HepG2 (cell line): ENCODE measurements around the gene POU2F1. TPM values are rescaled to one million over a fixed set of nuclear protein-coding genes. Genes with fewer than 3 reads are reported as not detected.
A peak's percentile ranks its signal among the peaks of the same experiment; 100 is the strongest.

Experiments used
- HOXA9 ChIP-seq: sonication (generic); formaldehyde crosslinking; IDR thresholded peaks from 2 replicates; pipeline ENCODE4 v1.8.1; 2022; ENCODE audit warnings: missing genetic modification reagents, mild to moderate bottlenecking, moderate library complexity, borderline replicate concordance
- MTA1 ChIP-seq: sonication (generic); formaldehyde crosslinking; IDR thresholded peaks from 2 replicates; pipeline ENCODE4 v1.4.0; 2020; ENCODE audit warnings: missing genetic modification reagents, mild to moderate bottlenecking, borderline replicate concordance
- NCOA2 ChIP-seq: sonication (generic); formaldehyde crosslinking; IDR thresholded peaks from 2 replicates; pipeline ENCODE4 v1.8.0; 2022; ENCODE audit warnings: inconsistent platforms
- SALL1 ChIP-seq: sonication (generic); formaldehyde crosslinking; IDR thresholded peaks from 2 replicates; pipeline ENCODE4 v1.8.0; 2022; ENCODE audit warnings: mild to moderate bottlenecking, missing genetic modification reagents
- ZNF329 ChIP-seq: sonication (generic); formaldehyde crosslinking; IDR thresholded peaks from 2 replicates; pipeline ENCODE4 v1.9.0; 2021; ENCODE audit warnings: low read depth, mild to moderate bottlenecking, missing genetic modification reagents
- ZNF34 ChIP-seq: sonication (generic); formaldehyde crosslinking; IDR thresholded peaks from 2 replicates; pipeline ENCODE4 v1.4.0; 2020; ENCODE audit warnings: mild to moderate bottlenecking, missing genetic modification reagents, borderline replicate concordance
- polyA plus RNA-seq, 8 experiments: library from polyadenylated mRNA; depleted of rRNA in 3 of 8; stranded (reverse) in 7 of 8; unstranded in 1 of 8; fragments of >200 nt; fragmentation: Illumina TruSeq in 4 of 8; extraction: Trizol in 4 of 8; gene quantifications; 2 replicates each; pipeline versions ENCODE4 v1.2.1 to v1.2.3, GENCODE V29; 2011 to 2016; ENCODE audit warnings: low read depth in 4 of 8, missing spikeins in 1 of 8, mixed read lengths in 1 of 8; ENCODE audit not compliant: insufficient read depth in 1 of 8
- total RNA-seq, 5 experiments: library from RNA; depleted of rRNA; stranded (reverse); fragments of >200 nt; fragmentation: Illumina TruSeq; extraction: Trizol; gene quantifications; 2 replicates each; pipeline ENCODE4 v1.2.3, GENCODE V29; 2016; ENCODE audit warnings: low read depth in 1 of 5
- TF ChIP-seq, protein P1 (sequence below): IDR thresholded peaks from 2 replicates; pipeline ENCODE4 v1.6.1; 2016; ENCODE audit warnings: low read depth, missing genetic modification reagents, missing compliant biosample characterization
- TF ChIP-seq, protein P2 (sequence below): sonication (generic); formaldehyde crosslinking; IDR thresholded peaks from 2 replicates; pipeline ENCODE4 v1.4.0; 2020; ENCODE audit warnings: missing genetic modification reagents
- TF ChIP-seq, protein P3 (sequence below): sonication (generic); formaldehyde crosslinking; conservative IDR thresholded peaks from 2 replicates; pipeline ENCODE4 v1.4.0; 2020; ENCODE audit warnings: mild to moderate bottlenecking, missing genetic modification reagents, moderate library complexity
- TF ChIP-seq, protein P4 (sequence below): IDR thresholded peaks from 2 replicates; pipeline ENCODE4 v1.4.0; 2020; ENCODE audit warnings: mild to moderate bottlenecking, missing genetic modification reagents

The POU2F1 gene
- total and polyA plus RNA-seq, 2 of the 13 experiments (the other 11 are each of a cell fraction or from before 2014, with no cell fraction given): 10.2 to 13.0 TPM

DNA sequence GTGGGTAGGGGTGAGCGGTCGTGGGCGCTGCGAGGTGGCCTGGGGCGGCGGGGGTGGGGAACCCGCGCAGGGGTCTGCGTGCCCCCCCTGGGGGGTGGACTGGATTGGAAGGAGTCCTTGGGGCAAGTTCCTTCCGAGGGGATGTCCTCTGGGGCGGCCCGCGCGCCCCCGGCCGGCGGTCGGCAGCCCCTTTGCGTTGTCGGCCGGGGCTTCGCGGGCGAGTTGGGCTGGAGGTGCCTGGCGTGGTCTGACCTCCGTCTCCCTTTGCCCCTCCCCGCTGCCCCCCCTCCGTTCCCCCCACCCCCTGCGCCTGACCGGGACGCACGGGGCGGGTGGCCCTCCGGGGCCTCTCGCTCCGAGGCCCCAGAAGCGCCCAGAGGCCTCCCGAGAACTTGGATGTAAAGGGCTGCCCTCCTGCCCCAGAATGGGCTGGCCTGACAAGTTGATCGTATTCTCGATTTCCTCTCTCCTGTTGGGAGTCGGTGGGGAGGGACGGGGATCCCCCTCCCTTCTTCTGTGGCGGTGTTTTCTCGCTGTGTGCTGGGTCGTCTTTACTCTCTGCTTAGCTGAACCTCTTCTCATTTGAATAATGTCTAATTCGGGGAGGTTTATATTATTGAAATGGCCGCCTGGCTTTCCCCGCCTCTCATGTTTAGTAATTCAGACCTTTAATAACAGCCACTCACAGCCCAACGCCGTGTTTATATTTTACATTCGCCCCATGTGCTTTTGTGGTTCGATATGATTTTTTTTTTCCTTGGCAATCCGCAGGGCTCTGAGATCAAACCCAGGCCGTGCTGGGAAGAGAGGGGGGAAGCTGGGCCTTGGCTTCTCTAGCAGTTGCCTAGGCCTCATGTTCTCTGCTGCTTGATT is 1.3 kb downstream of the POU2F1 start (continued):
- no peak for TF ChIP-seq MTA1
- TF ChIP-seq, protein P1, sequence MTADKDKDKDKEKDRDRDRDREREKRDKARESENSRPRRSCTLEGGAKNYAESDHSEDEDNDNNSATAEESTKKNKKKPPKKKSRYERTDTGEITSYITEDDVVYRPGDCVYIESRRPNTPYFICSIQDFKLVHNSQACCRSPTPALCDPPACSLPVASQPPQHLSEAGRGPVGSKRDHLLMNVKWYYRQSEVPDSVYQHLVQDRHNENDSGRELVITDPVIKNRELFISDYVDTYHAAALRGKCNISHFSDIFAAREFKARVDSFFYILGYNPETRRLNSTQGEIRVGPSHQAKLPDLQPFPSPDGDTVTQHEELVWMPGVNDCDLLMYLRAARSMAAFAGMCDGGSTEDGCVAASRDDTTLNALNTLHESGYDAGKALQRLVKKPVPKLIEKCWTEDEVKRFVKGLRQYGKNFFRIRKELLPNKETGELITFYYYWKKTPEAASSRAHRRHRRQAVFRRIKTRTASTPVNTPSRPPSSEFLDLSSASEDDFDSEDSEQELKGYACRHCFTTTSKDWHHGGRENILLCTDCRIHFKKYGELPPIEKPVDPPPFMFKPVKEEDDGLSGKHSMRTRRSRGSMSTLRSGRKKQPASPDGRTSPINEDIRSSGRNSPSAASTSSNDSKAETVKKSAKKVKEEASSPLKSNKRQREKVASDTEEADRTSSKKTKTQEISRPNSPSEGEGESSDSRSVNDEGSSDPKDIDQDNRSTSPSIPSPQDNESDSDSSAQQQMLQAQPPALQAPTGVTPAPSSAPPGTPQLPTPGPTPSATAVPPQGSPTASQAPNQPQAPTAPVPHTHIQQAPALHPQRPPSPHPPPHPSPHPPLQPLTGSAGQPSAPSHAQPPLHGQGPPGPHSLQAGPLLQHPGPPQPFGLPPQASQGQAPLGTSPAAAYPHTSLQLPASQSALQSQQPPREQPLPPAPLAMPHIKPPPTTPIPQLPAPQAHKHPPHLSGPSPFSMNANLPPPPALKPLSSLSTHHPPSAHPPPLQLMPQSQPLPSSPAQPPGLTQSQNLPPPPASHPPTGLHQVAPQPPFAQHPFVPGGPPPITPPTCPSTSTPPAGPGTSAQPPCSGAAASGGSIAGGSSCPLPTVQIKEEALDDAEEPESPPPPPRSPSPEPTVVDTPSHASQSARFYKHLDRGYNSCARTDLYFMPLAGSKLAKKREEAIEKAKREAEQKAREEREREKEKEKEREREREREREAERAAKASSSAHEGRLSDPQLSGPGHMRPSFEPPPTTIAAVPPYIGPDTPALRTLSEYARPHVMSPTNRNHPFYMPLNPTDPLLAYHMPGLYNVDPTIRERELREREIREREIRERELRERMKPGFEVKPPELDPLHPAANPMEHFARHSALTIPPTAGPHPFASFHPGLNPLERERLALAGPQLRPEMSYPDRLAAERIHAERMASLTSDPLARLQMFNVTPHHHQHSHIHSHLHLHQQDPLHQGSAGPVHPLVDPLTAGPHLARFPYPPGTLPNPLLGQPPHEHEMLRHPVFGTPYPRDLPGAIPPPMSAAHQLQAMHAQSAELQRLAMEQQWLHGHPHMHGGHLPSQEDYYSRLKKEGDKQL (CRISPR knock-in tag): no peak
- no peak for TF ChIP-seq ZNF329 (CRISPR knock-in tag)
- TF ChIP-seq, protein P2, sequence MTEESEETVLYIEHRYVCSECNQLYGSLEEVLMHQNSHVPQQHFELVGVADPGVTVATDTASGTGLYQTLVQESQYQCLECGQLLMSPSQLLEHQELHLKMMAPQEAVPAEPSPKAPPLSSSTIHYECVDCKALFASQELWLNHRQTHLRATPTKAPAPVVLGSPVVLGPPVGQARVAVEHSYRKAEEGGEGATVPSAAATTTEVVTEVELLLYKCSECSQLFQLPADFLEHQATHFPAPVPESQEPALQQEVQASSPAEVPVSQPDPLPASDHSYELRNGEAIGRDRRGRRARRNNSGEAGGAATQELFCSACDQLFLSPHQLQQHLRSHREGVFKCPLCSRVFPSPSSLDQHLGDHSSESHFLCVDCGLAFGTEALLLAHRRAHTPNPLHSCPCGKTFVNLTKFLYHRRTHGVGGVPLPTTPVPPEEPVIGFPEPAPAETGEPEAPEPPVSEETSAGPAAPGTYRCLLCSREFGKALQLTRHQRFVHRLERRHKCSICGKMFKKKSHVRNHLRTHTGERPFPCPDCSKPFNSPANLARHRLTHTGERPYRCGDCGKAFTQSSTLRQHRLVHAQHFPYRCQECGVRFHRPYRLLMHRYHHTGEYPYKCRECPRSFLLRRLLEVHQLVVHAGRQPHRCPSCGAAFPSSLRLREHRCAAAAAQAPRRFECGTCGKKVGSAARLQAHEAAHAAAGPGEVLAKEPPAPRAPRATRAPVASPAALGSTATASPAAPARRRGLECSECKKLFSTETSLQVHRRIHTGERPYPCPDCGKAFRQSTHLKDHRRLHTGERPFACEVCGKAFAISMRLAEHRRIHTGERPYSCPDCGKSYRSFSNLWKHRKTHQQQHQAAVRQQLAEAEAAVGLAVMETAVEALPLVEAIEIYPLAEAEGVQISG: peak; percentile 27; the same call in 1 of the 2 replicates
- peak; percentile 59 for TF ChIP-seq SALL1 (CRISPR knock-in tag)
- TF ChIP-seq HOXA9 (CRISPR knock-in tag): no peak
- TF ChIP-seq, protein P3, sequence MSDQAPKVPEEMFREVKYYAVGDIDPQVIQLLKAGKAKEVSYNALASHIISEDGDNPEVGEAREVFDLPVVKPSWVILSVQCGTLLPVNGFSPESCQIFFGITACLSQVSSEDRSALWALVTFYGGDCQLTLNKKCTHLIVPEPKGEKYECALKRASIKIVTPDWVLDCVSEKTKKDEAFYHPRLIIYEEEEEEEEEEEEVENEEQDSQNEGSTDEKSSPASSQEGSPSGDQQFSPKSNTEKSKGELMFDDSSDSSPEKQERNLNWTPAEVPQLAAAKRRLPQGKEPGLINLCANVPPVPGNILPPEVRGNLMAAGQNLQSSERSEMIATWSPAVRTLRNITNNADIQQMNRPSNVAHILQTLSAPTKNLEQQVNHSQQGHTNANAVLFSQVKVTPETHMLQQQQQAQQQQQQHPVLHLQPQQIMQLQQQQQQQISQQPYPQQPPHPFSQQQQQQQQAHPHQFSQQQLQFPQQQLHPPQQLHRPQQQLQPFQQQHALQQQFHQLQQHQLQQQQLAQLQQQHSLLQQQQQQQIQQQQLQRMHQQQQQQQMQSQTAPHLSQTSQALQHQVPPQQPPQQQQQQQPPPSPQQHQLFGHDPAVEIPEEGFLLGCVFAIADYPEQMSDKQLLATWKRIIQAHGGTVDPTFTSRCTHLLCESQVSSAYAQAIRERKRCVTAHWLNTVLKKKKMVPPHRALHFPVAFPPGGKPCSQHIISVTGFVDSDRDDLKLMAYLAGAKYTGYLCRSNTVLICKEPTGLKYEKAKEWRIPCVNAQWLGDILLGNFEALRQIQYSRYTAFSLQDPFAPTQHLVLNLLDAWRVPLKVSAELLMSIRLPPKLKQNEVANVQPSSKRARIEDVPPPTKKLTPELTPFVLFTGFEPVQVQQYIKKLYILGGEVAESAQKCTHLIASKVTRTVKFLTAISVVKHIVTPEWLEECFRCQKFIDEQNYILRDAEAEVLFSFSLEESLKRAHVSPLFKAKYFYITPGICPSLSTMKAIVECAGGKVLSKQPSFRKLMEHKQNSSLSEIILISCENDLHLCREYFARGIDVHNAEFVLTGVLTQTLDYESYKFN (CRISPR knock-in tag): peak; percentile 48; the same call in 1 of the 2 replicates
- TF ChIP-seq, protein P4, sequence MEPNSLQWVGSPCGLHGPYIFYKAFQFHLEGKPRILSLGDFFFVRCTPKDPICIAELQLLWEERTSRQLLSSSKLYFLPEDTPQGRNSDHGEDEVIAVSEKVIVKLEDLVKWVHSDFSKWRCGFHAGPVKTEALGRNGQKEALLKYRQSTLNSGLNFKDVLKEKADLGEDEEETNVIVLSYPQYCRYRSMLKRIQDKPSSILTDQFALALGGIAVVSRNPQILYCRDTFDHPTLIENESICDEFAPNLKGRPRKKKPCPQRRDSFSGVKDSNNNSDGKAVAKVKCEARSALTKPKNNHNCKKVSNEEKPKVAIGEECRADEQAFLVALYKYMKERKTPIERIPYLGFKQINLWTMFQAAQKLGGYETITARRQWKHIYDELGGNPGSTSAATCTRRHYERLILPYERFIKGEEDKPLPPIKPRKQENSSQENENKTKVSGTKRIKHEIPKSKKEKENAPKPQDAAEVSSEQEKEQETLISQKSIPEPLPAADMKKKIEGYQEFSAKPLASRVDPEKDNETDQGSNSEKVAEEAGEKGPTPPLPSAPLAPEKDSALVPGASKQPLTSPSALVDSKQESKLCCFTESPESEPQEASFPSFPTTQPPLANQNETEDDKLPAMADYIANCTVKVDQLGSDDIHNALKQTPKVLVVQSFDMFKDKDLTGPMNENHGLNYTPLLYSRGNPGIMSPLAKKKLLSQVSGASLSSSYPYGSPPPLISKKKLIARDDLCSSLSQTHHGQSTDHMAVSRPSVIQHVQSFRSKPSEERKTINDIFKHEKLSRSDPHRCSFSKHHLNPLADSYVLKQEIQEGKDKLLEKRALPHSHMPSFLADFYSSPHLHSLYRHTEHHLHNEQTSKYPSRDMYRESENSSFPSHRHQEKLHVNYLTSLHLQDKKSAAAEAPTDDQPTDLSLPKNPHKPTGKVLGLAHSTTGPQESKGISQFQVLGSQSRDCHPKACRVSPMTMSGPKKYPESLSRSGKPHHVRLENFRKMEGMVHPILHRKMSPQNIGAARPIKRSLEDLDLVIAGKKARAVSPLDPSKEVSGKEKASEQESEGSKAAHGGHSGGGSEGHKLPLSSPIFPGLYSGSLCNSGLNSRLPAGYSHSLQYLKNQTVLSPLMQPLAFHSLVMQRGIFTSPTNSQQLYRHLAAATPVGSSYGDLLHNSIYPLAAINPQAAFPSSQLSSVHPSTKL: peak; percentile 20; the same call in 1 of the 2 replicates
- TF ChIP-seq ZNF34 (CRISPR knock-in tag): no peak
- TF ChIP-seq NCOA2 (CRISPR knock-in tag): no peak
